GM12891 (cell line): ENCODE data around the gene BMPER.

Experiments used
- DNase-seq: peaks from one replicate; pipeline ENCODE4 v3.0.0; 2011; ENCODE audit warnings: low spot score; ENCODE audit not compliant: insufficient read length
- FAIRE-seq: peaks from 2 replicates; lab custom pipeline; 2011; peaks lifted over from hg19 to GRCh38; lab: Jason Lieb, UNC
- PAX5 ChIP-seq: IDR thresholded peaks from 2 replicates; pipeline ENCODE4 v1.6.1; 2011; ENCODE audit warnings: low read length, moderate library complexity, mild to moderate bottlenecking; ENCODE audit not compliant: insufficient read depth, severe bottlenecking
- POLR2A ChIP-seq: IDR thresholded peaks from 2 replicates; pipeline ENCODE4 v1.6.1; 2011; ENCODE audit warnings: low read depth, low read length, control low read depth
- POLR2AphosphoS5 ChIP-seq: IDR thresholded peaks from 2 replicates; pipeline ENCODE4 v1.6.1; 2011; ENCODE audit warnings: low read depth, low read length, control low read depth
- POU2F2 ChIP-seq: IDR thresholded peaks from 2 replicates; pipeline ENCODE4 v1.6.1; 2011; ENCODE audit warnings: low read depth, mild to moderate bottlenecking, control low read depth, low read length, moderate library complexity
- SPI1 ChIP-seq: IDR thresholded peaks from 2 replicates; pipeline ENCODE4 v1.6.1; 2011; ENCODE audit warnings: low read depth, low read length, control low read depth
- TAF1 ChIP-seq: IDR thresholded peaks from 2 replicates; pipeline ENCODE4 v1.6.1; 2011; ENCODE audit warnings: low read depth, low read length, control low read depth

Gene BMPER

DNA sequence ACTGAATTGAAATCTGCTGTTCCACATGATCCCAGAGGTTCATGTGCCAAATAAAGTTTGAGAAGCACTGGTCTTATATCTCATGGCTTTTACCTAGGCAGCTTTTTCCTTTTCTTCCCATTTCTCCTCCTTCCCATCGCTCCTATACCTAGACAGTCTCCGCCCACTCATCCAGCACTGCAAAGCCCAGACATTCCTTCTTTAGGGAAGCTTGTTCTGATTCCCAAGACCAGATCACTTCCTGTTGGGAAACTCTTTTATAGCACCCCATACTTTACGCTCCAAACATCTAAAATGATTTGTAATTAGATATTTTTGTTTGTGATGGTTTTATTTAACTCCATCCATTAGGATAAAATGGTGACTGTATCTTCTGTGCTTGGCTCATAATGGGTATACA lies 75.9 kb downstream of the BMPER start:
- FAIRE-seq (no peak), DNase-seq (no peak)
- no peak for TF ChIP-seq POLR2A
- no peak for TF ChIP-seq POU2F2
- no peak for TF ChIP-seq PAX5
- TF ChIP-seq POLR2AphosphoS5: no peak
- no peak for TF ChIP-seq TAF1

DNA sequence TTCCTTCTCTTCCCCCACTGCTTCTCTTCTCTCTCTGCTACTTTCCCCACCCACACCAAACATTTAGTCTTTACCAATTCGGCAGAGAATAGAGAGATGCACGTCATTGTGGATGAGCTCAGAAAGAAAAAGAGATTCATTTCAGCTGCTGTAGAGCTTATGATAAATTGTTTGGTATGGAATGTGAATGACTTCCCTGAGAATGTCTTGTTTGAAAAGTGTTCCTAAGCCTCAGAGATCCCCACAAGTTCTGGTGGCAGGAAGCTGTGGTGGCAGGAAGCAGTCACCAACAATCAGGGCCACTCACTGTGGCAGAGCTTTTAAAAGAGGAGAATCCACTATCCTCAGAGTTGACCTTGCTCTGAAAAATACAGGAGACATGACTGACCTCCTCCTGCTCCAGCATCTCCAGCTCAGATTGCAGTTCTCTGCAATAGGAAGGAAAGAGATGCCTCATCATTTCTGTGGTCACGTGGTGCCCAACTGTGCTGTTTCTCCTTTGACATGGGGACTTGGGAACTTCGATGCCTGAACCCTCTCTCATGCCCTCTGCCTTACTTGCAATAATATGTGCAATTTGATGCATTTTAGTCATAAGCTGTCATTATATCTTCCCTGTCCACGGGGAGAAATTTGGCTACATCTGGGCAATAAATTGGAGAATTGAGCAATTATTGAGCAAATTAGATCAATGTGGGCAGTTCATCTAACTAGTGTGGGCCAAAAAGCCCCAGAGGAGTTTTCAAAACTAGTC lies 76.5 kb downstream of the BMPER start:
- FAIRE-seq (no peak), DNase-seq (no peak)
- no peak for TF ChIP-seq POU2F2
- no peak for TF ChIP-seq PAX5
- TF ChIP-seq POLR2AphosphoS5: no peak
- TF ChIP-seq TAF1: no peak
- no peak for TF ChIP-seq SPI1
- TF ChIP-seq POLR2A: no peak

DNA sequence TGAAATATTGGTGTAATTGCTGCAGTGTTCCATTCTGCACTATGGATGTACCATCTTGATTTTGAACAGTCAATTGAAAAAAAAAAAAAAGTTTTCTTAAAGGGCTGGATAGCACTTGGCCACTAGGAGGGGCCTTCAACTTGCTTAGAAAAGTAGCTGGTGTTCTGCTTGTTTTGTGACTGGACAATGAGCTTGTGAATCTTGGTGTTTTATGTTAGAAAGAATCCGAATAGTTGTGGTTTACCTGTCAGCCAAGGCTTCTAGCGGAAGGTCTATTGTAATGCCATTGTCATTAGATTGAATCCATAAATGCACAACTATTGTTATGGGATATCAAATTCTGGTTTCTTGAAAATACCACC lies 77.1 kb downstream of the BMPER start:
- FAIRE-seq (no peak), DNase-seq (no peak)
- TF ChIP-seq SPI1 (no peak), POU2F2 (no peak), POLR2AphosphoS5 (no peak), TAF1 (no peak), POLR2A (no peak), PAX5 (no peak)

DNA sequence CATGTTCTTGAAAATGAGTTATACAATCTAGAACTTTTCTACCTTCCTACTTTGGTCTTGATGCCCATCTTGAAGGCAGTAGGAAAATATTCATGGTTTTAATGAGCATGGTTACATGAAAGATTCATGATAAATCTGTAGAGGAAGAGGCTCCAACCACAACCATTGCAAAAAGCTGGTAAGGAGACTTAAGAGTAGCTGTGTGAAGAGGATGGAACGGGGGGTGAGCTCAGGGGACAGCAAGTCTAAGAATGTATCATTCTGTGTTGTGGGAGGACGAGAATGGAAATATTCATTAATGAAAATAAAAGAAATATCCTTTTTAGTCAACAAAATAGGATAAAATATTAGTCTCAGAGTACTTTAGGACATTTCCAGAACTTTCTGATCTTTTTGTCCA lies 81.1 kb downstream of the BMPER start:
- DNase-seq (no peak), FAIRE-seq (no peak)
- TF ChIP-seq SPI1: no peak

DNA sequence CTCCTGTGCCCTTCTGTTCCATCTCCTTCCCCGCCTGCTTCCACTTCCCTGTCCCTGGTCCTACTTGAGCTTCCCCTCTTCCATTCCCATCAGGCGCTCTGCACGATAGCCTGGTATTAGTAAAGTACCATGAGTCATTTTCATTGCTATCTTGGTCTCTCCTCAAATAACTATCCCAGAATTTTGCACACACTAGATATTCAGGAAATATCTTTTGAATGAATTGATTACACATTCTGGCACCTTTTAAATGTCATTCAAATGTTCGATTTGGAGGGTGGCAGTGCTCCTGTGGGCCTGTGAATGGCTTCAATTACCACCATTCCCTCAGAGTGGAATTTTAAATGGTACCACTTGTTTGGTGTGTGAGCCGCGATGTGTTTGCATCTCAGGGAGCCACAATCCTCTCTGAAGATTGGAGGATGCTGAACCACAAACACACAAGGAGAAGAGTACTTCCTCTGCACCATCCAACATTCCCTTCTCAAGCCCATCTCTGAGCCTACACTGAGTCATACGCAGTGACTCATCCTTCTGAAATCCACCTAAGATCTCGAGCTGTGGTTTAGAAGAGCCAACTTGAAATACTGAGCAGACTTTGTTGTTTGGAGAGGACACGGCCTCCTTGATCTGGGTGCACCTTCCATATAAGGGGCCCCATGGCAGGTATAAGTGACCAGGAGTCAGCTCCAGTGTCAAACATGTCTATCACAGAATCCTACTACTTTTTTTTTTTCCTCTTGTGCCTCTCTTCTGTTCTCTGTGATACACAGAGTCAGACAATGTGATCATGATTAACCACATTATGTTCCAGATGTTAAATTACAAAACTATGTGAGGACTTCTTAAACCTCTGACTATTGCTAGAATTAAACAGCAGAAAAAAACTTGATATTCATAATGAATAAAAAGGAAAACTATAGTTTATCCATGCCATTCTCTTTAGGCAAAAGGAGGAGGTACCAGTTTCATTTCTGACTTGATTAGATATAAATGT lies 81.9 kb downstream of the BMPER start:
- DNase-seq: no peak
- TF ChIP-seq POLR2A: no peak
- TF ChIP-seq POU2F2: no peak
- TF ChIP-seq TAF1: no peak
- TF ChIP-seq PAX5: no peak
- TF ChIP-seq POLR2AphosphoS5: no peak
- TF ChIP-seq SPI1: no peak
- FAIRE-seq: no peak

DNA sequence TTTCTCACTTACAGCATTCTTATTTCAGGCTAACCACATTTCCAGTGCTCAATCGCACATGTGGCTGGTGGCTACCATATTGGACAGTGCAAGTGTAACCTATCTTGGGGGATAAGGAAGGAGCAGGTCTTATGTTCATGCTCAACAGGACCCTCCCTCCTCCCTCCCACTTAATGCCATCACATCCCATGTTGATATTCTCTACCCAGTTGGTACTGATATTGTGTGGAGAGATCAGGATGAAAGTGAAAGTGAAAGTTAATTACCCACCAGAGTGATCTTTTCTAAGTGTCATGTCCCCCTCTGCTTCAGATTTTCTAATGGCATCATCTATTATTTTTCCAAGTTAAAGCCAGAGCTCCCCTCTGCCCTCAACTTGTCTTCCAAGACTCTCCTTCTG lies 91.6 kb downstream of the BMPER start:
- TF ChIP-seq PAX5 (no peak), POU2F2 (no peak), POLR2AphosphoS5 (no peak), SPI1 (no peak), POLR2A (no peak), TAF1 (no peak)
- no peak for FAIRE-seq
- DNase-seq: no peak

DNA sequence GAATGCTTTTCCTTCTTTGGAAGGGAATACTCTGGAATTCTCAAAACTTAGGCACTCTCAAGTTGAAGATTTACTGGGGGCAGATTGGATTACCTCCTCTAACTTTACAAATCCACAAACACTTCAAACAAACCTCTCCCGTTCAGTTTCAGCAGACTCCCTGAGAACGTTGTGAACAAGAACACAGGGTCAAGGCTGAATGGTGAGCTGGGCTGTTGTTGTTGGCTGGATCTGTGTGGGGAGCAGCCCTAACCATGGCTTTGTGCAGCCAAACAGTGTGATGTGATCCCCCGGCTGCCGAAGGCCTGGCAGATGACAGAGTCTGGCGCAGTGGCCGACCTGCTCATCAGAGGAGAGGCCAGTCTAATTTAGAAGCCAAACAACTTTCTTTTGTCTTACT lies 93.1 kb downstream of the BMPER start:
- DNase-seq (no peak), FAIRE-seq (no peak)
- TF ChIP-seq POU2F2: no peak
- no peak for TF ChIP-seq POLR2A
- TF ChIP-seq TAF1: no peak

DNA sequence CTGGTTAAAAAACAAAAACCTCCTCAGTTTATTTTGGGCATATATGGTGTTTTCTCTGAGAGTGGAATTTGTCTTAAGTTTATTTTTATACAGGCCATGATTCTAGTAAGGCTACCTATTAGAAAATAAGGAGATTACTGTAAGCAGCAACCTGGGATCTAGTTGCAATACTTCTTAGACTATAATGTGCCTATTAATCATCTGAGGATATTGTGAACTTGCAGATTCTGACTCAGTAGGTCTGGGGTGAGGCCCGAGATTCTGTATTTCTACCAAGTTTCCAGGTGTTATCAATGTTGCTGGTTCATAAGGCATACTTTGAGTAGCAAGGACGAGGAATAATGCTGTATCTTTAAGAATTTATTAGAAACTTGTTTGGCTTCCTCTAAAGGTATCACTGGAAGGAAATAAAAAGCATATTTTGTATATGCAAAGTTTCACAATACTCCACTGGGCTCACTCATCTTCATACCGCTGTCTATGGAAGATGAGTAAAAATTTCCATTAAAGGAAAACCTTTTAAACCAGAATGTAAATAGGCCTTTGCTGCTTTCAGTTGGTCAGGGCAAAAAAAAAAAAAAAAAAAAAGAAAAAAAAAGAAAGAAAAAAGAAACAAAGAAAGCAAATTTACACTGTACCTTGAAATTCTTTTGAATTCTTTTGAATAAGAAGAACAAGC lies 105.8 kb downstream of the BMPER start:
- no peak for DNase-seq
- TF ChIP-seq SPI1 (no peak), TAF1 (no peak), POLR2AphosphoS5 (no peak), POLR2A (no peak)
- FAIRE-seq: no peak

DNA sequence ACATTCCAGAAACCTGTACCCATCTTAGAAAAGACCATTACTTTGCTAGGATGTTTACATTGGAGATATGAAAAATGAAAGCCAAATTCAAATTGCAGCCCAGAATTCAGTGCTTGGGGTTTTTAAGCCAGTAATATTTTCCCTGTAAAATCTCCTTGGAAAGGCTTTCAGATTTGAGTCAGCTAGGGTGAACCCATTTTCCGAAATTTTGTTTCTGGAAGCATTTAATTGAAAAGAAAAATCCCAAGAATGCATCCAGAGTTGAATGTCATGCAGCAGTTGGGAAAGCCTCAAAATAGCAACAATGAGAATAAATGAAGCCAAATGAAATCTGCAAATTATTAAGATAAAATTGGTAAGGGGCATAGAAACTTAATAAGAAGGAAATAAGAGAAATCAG lies 106.4 kb downstream of the BMPER start:
- TF ChIP-seq TAF1 (no peak), PAX5 (no peak), POU2F2 (no peak), POLR2AphosphoS5 (no peak)
- no peak for DNase-seq
- FAIRE-seq: no peak

DNA sequence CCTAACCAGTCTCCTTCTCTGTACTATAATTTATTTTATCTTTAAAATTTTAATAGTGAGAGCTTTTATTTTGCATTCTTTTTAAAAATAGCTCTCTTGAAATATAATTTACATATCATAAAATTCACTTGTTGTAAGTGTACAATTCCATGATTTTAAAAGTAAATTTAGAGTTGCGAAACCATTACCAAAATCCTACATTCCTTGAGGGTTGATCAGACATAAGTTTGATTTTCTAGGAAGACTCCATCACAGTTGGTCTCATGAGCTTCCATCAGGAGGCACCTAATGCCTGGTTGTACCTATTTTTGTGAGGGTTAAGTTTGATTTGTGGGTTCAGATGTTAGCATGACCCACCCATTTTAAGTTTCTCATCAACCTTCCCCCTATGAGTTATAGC lies 108.1 kb downstream of the BMPER start:
- FAIRE-seq (no peak), DNase-seq (no peak)
- TF ChIP-seq TAF1: no peak
- no peak for TF ChIP-seq PAX5
